GM12878 (cell line): ENCODE measurements around the gene SLC5A2.

Experiments
- BCLAF1 ChIP-seq: fragments of 450-650 bp; IDR thresholded peaks from 2 replicates; pipeline ENCODE4 v1.6.1; 2017; ENCODE audit warnings: antibody characterized with exemption, mild to moderate bottlenecking, moderate library complexity
- CBX3 ChIP-seq: fragments of 200-600 bp; sonication (generic); IDR thresholded peaks from 2 replicates; pipeline ENCODE4 v1.6.1; 2016; ENCODE audit warnings: low read depth, borderline replicate concordance
- CREM ChIP-seq: IDR thresholded peaks from 2 replicates; pipeline ENCODE4 v1.6.1; 2014; ENCODE audit warnings: antibody characterized with exemption, low read depth
- CTCF ChIP-seq, 3 experiments: IDR thresholded peaks in 2 of 3; conservative IDR thresholded peaks in 1 of 3; 2 replicates each; pipeline ENCODE4 v1.5.1; 2011; ENCODE audit warnings: low read depth in 3 of 3, low read length in 3 of 3, mild to moderate bottlenecking in 3 of 3, control low read depth in 2 of 3, moderate library complexity in 2 of 3, inconsistent platforms in 1 of 3, mixed read lengths in 1 of 3; ENCODE audit not compliant: control insufficient read depth in 2 of 3, insufficient read depth in 1 of 3; ENCODE audit errors: extremely low read depth in 1 of 3
- EGR1 ChIP-seq, 2 experiments: IDR thresholded peaks; 1 replicate in 1 of 2; 2 replicates in 1 of 2; pipeline ENCODE4 v1.6.1; 2011 to 2012; ENCODE audit warnings: low read depth in 2 of 2, low read length in 2 of 2, borderline replicate concordance in 1 of 2, mild to moderate bottlenecking in 1 of 2, moderate library complexity in 1 of 2
- EZH2 ChIP-seq: IDR thresholded peaks from 2 replicates; pipeline ENCODE4 v1.6.1; 2012; ENCODE audit warnings: low read depth, mild to moderate bottlenecking, control low read depth, inconsistent platforms, low read length, borderline replicate concordance; ENCODE audit not compliant: control insufficient read depth
- HDAC6 ChIP-seq: fragments of 200-600 bp; sonication (generic); IDR thresholded peaks from one replicate; pipeline ENCODE4 v1.8.0; 2017; ENCODE audit warnings: antibody characterized with exemption; ENCODE audit not compliant: unreplicated experiment
- MTA2 ChIP-seq: fragments of 450-650 bp; IDR thresholded peaks from 2 replicates; pipeline ENCODE4 v1.6.1; 2016; ENCODE audit warnings: low read depth, mild to moderate bottlenecking, moderate library complexity
- NFXL1 ChIP-seq: fragments of 450-650 bp; IDR thresholded peaks from 2 replicates; pipeline ENCODE4 v1.6.1; 2017; ENCODE audit warnings: antibody characterized with exemption, mild to moderate bottlenecking, borderline replicate concordance
- NR2F1 ChIP-seq: fragments of 450-650 bp; conservative IDR thresholded peaks from 2 replicates; pipeline ENCODE4 v1.6.1; 2017; ENCODE audit warnings: mild to moderate bottlenecking
- POLR2A ChIP-seq: IDR thresholded peaks from 2 replicates; pipeline ENCODE4 v1.6.1; 2011; ENCODE audit warnings: low read depth, mild to moderate bottlenecking, low read length
- REST ChIP-seq: IDR thresholded peaks from 2 replicates; pipeline ENCODE4 v1.6.1; 2012; ENCODE audit warnings: mild to moderate bottlenecking, low read depth, low read length

GRCh38 chr16:31464781-31465260 lies 18.1 kb upstream of the SLC5A2 start:
- TF ChIP-seq REST (no peak), BCLAF1 (no peak), NR2F1 (no peak), CBX3 (no peak), CREM (no peak), NFXL1 (no peak), MTA2 (no peak), EZH2 (no peak), POLR2A (no peak), HDAC6 (no peak), CTCF (IDR thresholded peaks at IDR 0.05 in 2 of 3, conservative IDR thresholded peaks at IDR 0.05 in 1 of 3; ENCODE audit: control insufficient read depth in 2 of 3, extremely low read depth in 1 of 3, insufficient read depth in 1 of 3, low read depth in 3 of 3, low read length in 3 of 3) (no peak), EGR1 (IDR thresholded peaks at IDR 0.05; ENCODE audit: borderline replicate concordance in 1 of 2, low read depth in 2 of 2, low read length in 2 of 2) (no peak)
